Neural crest cell (in vitro differentiated cells): ENCODE results near the gene PDGFB. TPM values are rescaled to one million over a fixed set of nuclear protein-coding genes. Genes with fewer than 3 reads are reported as not detected.

Source experiments
- DNase-seq: peaks from one replicate; pipeline ENCODE4 v3.0.0; 2021; ENCODE audit warnings: low read depth, mixed read lengths, low spot score
- H3K27ac Mint-ChIP-seq: one replicate; pipeline ENCODE4 v1.8.0; 2021; ENCODE audit warnings: mild to moderate bottlenecking, mixed read lengths; ENCODE audit not compliant: unreplicated experiment
- H3K27me3 Mint-ChIP-seq: 2 replicates; pipeline ENCODE4 v1.8.0; 2021; ENCODE audit warnings: low read depth, mild to moderate bottlenecking, mixed read lengths
- H3K36me3 Mint-ChIP-seq: 2 replicates; pipeline ENCODE4 v1.8.0; 2021; ENCODE audit warnings: low read depth, mild to moderate bottlenecking, mixed read lengths
- H3K4me1 Mint-ChIP-seq: 2 replicates; pipeline ENCODE4 v1.8.0; 2021; ENCODE audit warnings: mixed read lengths
- H3K4me3 Mint-ChIP-seq: one replicate; pipeline ENCODE4 v1.8.0; 2021; ENCODE audit warnings: mild to moderate bottlenecking, mixed read lengths
- H3K9me3 Mint-ChIP-seq: 2 replicates; pipeline ENCODE4 v1.8.0; 2021; ENCODE audit warnings: mixed read lengths
- CTCF ChIP-seq: fragments of 200-600 bp; sonication (generic); conservative IDR thresholded peaks from 2 replicates; pipeline ENCODE4 v1.5.0; 2021; ENCODE audit warnings: antibody characterized with exemption, mild to moderate bottlenecking
- total RNA-seq: library from RNA; stranded (reverse); gene quantifications from 2 replicates; pipeline ENCODE4 v1.2.1, GENCODE V29; 2021

PDGFB gene
- total RNA-seq, 1 donor from 2014 or later, result 0.16 TPM

GRCh38 chr22:39223091-39223710 lies 21.6 kb downstream of the PDGFB start:
- no peak for TF ChIP-seq CTCF
- H3K4me1 Mint-ChIP-seq, result peaks cover 10% of the 10 kb centered on the region
- no peak overlapping the region for H3K27ac Mint-ChIP-seq
- no peak for DNase-seq
- no peaks in the 10 kb centered on the region for H3K36me3 Mint-ChIP-seq
- H3K4me3 Mint-ChIP-seq, result no peak overlapping the region
- peaks cover 6% of the 10 kb centered on the region for H3K9me3 Mint-ChIP-seq
- no peaks in the 10 kb centered on the region for H3K27me3 Mint-ChIP-seq

DNA sequence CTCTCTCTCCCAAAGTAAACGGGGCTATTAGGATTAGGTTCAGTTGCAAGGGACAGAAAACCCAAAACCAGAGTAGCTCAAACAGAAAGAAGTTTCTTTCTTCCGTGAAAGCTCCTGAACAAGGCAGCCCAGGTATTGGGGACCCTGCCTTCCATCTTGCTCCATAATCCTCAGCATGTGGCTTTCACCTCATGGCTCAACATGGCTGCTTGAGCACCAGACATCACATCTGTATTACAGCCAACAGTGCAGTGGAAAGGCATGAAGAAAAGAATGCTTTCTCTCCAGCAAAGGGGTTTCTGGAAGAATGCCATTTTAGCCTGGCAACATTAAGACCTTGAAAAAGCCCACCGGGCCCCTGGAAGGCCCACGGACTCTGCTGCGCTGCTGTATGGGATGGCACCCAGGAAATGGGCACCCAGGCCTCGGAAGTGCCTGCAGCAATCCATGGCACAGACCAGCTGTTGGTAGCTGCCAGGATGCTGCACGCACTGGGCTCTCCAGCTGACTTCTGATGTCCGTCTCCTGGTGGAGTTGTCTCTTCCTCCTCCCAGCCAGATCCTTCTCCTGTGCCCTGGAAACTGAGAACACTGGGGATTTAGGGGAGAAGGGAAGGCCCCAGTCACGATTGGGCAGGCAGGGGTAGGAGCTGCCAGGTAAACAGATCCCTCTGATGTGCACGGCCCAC lies 22.6 kb downstream of the PDGFB start:
- Mint-ChIP-seq H3K27me3 (no peaks in the 10 kb centered on the region), H3K27ac (no peak overlapping the region), H3K4me3 (no peak overlapping the region), H3K36me3 (peaks cover under 1% of the 10 kb centered on the region), H3K9me3 (peaks cover 7% of the 10 kb centered on the region), H3K4me1 (peaks cover 10% of the 10 kb centered on the region)
- no peak for TF ChIP-seq CTCF
- no peak for DNase-seq

GRCh38 chr22:39220890-39221850 lies 23.6 kb downstream of the PDGFB start:
- Mint-ChIP-seq H3K27me3 (no peaks in the 10 kb centered on the region), H3K27ac (no peak overlapping the region), H3K4me3 (no peak overlapping the region), H3K4me1 (peaks cover 10% of the 10 kb centered on the region), H3K36me3 (peaks cover 2% of the 10 kb centered on the region), H3K9me3 (peaks cover 9% of the 10 kb centered on the region)
- no peak for TF ChIP-seq CTCF
- no peak for DNase-seq

DNA sequence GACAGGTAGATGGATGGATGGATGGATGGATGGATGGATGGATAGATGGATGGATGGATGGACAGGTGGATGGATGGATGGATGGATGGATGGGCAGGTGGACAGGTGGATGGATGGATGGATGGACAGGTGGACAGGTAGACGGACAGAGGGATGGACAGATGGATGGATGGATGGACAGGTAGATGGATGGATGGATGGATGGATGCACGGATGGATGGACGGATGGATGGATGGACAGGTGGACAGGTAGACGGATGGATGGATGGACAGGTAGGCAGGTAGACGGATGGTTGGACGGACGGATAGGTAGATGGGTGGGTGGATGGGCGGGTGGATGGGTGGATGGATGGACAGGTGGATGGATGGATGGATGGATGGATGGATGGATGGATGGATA lies 24.3 kb downstream of the PDGFB start:
- peaks cover 9% of the 10 kb centered on the region for H3K9me3 Mint-ChIP-seq
- peaks cover 2% of the 10 kb centered on the region for H3K36me3 Mint-ChIP-seq
- H3K27ac Mint-ChIP-seq, result no peak overlapping the region
- peaks cover 10% of the 10 kb centered on the region for H3K4me1 Mint-ChIP-seq
- DNase-seq, result no peak
- no peaks in the 10 kb centered on the region for H3K27me3 Mint-ChIP-seq
- no peak overlapping the region for H3K4me3 Mint-ChIP-seq
- TF ChIP-seq CTCF, result no peak
